Hypothalamus (tissue), 51 donors: ENCODE results near the gene VAV1.
"Not testable (repeated sequence)": the region's sequence is repeated elsewhere in the genome, so short reads cannot be mapped to it uniquely, and the experiment has no call there.

Experiments
- DNase-seq, 51 donors: peaks; one replicate each; lab custom pipeline; 2025; lab: John Stamatoyannopoulos, UW

The VAV1 gene

GRCh38 chr19:6737284-6737872 lies 35.1 kb upstream of the VAV1 start, which contains the start of gene GPR108:
Gene GPR108, minus strand, starts transcription at chr19:6737580. Its CDS starts 4 bp downstream, at chr19:6737576.
- peak; percentile 95 to 100 (median 99) for DNase-seq

GRCh38 chr19:6737873-6738786 lies 34.4 kb upstream of the VAV1 start:
- DNase-seq, result peak in 47 of 51 donors; percentile 21 to 100 (median 83)

- DNase-seq, result peak in 5 of 51 donors; percentile 20 to 41 (median 29)
Measured at GRCh38 chr19:6738787-6739389, 33.6 kb upstream of the VAV1 start.

GRCh38 chr19:6739390-6739882 lies 33.1 kb upstream of the VAV1 start, which contains the start of gene TRIP10:
Gene TRIP10, plus strand, starts transcription at chr19:6739680. Its CDS starts 82 bp downstream, at chr19:6739762.
- peak in 49 of 51 donors; percentile 10 to 86 (median 66) for DNase-seq

- DNase-seq, result no peak
Measured at GRCh38 chr19:6739883-6740588, 32.5 kb upstream of the VAV1 start.

GRCh38 chr19:6740589-6741343 lies 31.7 kb upstream of the VAV1 start:
- peak in 7 of 51 donors; percentile 12 to 33 (median 17) for DNase-seq

- no peak for DNase-seq
Measured at GRCh38 chr19:6743066-6743465, 29.4 kb upstream of the VAV1 start.

- DNase-seq, result no peak
Measured at GRCh38 chr19:6743714-6744380, 28.7 kb upstream of the VAV1 start.

GRCh38 chr19:6744381-6745301 lies 27.9 kb upstream of the VAV1 start:
- peak in 43 of 51 donors; percentile 3 to 83 (median 58) for DNase-seq

GRCh38 chr19:6745965-6746364 lies 26.5 kb upstream of the VAV1 start:
- DNase-seq, result no peak

- DNase-seq, result not testable (repeated sequence)
Measured at GRCh38 chr19:6748543-6748942, 24.0 kb upstream of the VAV1 start.

GRCh38 chr19:6750062-6750461 lies 22.4 kb upstream of the VAV1 start:
- DNase-seq, result no peak

- DNase-seq, result no peak
Measured at GRCh38 chr19:6751189-6751588, 21.3 kb upstream of the VAV1 start.

GRCh38 chr19:6752256-6753177 lies 20.0 kb upstream of the VAV1 start:
- no peak for DNase-seq

- peak in 8 of 51 donors; percentile 2 to 31 (median 16) for DNase-seq
Measured at GRCh38 chr19:6753178-6754031, 19.1 kb upstream of the VAV1 start.

- no peak for DNase-seq
Measured at GRCh38 chr19:6754136-6754535, 18.4 kb upstream of the VAV1 start.
